ENCODE measurements around the gene CARMIL3. TPM values are rescaled to one million over a fixed set of nuclear protein-coding genes. Genes with fewer than 3 reads are reported as not detected.

Gene CARMIL3
- total RNA-seq, 1 donor = 1.3 TPM

DNA sequence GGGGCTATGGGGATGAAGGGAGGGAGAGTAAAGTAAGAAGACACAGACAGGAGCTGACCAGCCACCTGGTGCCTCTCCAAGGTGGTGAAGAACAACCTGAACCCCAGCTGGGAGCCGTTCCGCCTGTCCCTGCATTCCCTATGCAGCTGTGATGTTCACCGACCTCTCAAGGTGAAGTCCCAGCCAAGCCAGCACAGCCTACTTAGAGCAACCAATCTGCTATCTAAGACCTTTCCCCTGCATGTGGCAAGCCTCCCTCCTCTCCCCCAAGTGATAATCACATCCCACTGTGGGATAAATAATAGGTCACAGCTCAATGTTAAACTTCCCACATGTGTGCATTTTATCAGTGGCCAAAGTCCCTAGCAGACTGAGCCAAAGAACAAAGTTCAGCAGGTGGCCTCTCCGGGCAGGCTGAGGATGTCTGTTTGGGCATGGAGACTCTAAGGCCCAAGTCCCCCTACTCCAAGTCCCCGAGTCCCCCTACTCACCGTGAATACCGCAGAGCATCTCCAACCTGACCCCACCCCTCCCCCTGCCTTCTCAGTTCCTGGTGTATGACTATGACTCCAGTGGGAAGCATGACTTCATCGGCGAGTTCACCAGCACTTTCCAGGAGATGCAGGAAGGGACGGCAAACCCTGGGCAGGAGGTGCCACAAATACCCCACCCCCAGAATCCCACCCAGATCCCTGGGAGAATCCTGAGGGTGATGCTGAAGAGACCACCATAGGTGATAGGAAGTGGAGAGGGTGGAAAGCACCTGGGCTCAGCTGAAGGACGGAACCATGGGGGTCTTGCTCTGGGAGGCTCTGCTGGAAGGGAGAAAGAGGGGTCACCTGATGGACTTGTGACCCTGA is 23.0 kb downstream of the CARMIL3 start:
- DNase-seq (ENCODE audit: low read depth in 2 of 3, low spot score in 2 of 3) = no peak

DNA sequence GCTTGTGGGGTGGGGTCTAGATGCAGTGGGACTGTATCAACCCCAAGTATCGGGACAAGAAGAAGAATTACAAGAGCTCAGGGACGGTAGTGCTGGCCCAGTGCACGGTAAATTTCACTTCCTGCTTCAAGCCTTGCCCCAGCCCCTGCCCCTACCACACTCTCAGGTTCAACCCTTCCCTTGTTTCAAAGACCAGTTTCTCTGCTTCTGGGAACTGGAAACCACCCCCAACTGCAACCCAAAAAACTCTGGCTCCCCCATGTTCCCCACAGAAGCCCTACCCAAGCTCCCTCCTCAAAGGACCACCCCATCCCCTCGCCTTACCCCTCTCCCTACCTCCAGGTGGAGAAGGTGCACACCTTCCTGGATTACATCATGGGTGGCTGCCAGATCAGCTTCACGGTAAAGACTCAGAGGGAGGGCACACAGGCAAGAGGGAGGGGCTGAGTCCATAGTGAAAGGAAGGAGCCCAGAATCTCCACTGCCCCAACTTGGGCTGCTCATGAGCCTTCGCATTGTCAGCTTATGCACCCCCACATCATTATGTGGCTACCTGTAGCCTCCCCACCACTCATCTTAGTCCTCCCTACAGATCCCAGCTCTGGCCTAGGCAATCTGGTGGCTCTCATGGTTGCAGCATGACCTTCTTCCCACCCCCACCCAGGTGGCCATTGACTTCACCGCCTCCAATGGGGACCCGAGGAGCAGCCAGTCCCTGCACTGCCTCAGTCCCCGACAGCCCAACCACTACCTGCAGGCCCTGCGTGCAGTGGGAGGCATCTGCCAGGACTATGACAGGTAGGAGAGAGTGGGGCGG is 23.9 kb downstream of the CARMIL3 start:
- no peak for DNase-seq (ENCODE audit: low read depth in 2 of 3, low spot score in 2 of 3)

DNA sequence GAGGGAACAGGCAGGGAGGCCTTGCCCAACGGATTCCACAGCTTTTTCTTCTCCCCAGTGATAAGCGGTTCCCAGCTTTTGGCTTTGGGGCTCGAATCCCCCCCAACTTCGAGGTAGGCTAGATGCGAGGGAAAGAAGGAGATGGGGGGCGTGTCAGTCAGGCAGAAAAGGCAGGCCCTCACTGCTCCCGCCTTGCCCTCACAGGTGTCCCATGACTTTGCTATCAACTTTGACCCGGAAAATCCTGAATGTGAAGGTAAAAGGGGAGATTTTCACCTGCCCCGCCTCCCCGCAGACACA is 24.4 kb downstream of the CARMIL3 start:
- DNase-seq (ENCODE audit: low read depth in 2 of 3, low spot score in 2 of 3) = no peak

DNA sequence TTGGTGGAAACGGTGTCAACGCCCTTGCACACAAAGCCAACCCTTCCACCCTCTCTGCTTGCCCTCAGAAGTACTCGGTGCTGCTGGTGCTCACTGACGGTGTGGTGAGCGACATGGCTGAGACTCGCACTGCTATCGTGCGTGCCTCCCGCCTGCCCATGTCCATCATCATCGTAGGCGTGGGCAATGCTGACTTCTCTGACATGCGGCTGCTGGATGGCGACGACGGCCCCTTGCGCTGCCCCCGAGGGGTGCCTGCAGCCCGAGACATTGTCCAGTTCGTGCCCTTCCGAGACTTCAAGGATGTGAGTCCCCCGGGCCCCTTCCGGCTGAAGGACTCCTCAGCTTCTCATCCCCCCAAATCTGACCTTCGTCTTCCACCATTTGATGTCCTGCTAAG is 25.3 kb downstream of the CARMIL3 start:
- DNase-seq (ENCODE audit: low read depth in 2 of 3, low spot score in 2 of 3) = no peak

DNA sequence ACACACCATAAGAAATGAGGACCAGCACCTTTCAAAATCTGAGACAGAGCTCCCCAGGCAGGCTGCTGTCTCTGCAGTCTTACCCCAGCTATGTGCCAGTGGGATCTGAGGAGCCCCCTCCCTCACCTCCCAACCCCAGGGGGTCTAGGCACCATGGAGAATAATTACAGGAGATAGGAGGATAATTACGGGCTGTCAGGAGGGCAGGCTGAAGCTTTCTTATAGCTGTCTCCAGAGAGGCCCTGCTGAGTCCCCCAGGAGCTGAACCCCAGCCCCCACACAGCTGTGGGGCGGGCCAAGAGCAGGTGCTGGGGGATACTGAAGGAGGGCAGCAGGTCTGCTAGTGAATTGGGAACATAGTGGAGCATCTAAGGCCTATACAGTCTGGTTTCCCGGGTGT is 26.3 kb downstream of the CARMIL3 start:
- DNase-seq (ENCODE audit: low read depth in 2 of 3, low spot score in 2 of 3) = no peak

DNA sequence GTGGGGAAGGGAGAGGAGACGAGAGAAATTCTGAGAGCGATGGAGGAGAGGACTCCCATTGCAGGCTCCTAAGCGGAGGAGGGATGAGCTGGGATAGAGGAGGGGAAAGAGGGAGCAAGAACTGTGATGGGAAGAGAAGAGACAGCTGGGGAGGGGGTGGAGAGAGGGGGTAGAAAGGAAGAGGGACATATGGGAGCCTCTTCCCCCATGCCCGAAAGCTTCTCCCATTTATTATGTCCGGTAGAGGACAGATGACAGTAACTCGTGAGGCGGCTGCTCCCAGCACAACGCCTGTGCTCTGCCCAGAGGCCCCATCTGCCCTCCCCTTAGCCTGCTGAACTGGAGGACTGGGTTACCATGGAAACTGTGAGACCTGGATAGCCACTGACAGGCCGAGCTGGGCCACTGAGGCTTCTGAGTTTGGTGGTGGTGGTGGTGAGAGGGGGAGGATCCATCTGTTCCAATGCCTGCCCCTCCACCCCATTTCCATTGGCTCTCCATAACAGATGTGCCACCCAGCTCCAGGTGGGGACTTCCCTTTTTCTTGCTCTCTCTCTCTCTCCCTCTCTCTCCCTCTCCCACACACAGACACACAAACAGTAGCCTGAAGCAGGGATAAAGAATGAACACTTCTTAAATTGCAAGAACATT is 27.8 kb downstream of the CARMIL3 start:
- peak in 2 of 3 donors; percentile 49 to 82 for DNase-seq (ENCODE audit: low read depth in 2 of 3, low spot score in 2 of 3)

DNA sequence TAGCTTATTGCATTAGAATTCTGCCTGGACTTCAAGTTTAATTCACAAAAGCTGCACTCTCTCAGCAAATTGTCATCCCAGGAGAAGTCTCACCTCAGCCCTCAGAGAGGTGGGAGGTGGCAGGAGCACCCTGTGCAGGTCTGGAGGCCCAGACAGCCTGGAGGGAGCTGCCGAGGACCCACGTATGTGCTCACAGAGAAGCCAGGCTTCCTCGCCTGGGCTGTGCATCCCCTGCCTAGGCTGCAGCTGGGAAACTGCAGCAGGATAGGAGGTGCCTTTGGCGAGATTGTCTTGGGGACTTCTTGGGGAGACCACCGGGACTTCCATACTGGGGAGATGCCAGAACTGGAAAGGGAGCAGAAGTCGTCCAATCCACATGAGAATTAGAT is 28.3 kb downstream of the CARMIL3 start:
- no peak for DNase-seq (ENCODE audit: low read depth in 2 of 3, low spot score in 2 of 3)

DNA sequence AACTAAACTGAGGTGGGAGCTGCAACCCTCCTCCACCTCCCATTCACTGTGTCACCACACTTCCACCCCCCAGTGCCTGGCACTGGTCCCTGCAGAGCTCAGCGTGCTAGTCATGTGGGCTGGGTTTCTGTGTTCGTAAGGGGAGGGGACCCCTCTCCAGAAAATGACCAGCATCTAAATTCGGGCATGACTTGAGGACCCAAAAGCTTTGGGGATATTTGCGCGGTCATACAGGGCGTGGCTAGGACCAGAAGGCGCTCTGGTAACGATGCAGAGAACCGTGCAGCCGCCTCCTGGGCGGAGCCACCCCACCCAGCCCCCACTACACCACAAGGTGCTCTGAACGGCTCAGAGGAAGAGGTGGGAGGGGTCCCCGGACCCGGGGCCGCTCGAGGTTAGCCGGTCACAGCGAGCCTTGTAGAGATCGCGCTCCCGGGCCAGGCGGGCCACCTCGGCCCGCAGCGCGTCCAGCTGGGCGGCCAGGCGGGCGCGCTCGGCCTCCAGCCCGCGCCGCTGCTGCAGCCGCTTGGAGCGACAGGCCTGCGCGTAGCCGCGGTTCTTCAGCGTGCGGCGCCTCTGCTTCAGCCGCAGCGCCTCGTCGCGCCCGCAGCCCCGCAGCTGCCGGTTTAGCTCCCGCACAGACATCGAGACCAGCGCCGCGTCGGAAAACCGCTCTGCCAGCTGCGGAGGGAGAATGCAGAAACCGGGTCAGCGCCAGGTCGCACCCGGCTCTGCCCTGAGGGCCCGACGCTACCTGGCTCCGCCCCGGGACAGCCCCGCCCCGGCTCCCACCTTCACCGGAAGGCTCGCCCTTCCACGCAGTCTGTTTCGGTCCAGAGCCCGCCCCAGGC is 29.3 kb downstream of the CARMIL3 start:
- peak; percentile 37 to 64 (median 55) for DNase-seq (ENCODE audit: low read depth in 2 of 3, low spot score in 2 of 3)

DNA sequence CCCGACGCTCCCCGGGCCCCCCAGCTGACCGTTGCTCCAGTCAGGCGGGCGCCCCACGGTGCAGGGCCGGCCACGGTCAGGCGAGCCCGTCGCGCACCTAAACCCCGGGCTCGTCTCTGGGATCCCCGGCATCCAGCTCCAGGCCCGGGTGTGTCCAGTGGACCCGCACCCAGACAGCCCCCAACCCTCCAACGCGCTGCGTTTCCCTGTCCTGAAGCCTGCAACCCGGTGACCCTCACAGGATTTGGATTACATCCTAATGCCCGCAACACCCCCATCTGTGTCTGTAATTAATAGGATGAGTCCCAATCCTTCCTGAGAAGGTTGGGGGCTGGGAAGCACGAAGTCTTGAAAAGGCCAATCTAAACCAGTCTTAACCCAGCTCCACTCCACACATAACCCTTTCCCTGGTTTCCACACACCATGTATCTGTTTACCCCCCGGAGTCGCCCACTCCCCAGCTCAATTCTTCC is 30.0 kb downstream of the CARMIL3 start:
- no peak for DNase-seq (ENCODE audit: low read depth in 2 of 3, low spot score in 2 of 3)

DNA sequence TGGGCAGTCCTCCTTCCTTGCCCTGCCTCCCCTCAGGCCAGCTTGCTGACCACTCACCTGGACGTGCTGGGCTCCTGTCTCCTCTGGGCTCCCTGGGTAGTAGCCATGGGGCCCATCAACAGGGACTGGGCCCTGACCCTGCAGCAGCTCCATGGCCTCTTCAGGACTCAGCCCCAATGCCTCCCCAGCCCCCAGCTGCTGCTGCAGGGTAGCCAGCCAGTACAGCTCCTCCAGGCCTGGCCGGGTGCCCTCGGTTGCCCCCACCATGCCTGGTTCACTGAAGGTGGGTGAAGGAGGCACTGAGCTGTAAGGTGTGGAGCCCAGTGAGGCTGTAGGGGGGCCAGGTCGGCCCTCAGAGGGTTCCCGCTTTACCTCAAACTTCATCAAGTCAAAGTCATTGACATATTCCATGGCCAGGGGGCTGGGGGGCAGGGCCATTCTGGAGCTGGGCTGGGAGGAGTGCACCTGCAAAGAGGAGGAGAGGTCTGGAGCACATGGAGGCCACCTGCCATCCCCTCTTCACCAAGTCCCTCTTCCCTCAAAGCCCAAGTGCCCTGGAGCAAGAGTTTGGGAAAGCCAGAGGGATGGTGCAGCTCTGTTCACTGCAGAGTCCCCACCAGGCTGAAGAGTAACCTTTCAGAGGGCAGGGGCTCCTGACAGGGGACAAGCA is 30.7 kb downstream of the CARMIL3 start:
- DNase-seq (ENCODE audit: low read depth in 2 of 3, low spot score in 2 of 3) = no peak

DNA sequence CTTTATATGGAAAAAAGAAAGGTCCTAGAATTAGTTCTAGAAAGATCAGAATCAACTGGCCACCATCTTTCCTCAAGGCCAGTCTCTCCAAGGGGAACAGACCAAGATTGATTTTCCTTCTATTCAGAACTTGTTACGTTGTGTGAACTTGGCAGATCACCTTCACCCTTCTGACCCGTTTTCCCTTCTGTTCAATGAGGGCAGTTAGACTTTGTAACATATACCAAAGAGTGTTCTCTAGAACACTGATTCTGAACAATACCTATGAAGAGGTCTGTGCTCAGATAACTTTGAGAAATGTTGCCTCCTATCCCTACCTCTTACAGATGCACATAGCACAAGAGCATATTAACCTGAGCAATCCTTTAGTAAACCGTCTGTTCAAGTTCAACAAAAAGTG is 31.7 kb downstream of the CARMIL3 start:
- no peak for DNase-seq (ENCODE audit: low read depth in 2 of 3, low spot score in 2 of 3)

DNA sequence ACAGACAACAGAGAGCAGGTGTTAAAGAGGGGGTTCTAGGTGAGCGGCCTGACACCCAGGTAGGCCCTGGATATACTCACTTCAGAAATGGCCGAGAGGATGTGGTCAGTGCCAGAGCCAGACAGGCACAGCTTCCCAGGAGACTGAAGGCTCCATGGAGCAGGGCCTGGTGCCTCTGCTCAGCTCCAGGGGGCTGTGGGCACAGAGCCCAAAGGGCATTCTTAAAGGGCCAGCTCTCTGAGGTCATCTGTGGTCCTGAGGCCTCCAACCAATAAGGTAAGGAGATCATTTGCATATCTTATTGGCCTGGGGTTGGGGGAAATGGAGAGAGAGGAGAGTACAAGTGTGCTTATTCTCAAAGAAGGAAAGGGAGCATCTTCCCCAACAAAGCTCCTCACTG is 32.6 kb downstream of the CARMIL3 start:
- no peak for DNase-seq (ENCODE audit: low read depth in 2 of 3, low spot score in 2 of 3)

DNA sequence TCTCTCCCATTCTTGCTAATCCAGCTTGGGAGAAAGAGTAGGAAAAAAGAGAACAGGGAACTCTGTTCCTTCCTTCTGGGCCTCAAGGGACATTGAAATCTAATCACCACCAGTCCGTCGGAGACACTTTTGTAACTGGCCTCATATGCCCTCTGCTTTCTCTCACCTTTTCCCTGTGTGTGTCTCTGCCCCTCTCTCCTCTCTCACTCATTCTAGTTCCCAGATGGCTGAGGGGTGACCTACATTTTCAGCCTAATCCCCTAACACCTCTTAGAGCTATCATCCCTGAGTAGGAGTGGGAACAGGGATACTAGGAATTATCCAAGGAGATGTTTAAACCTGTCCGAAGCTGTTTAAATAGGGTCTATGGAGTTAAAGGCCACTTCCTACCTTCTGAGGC is 33.4 kb downstream of the CARMIL3 start:
- no peak for DNase-seq (ENCODE audit: low read depth in 2 of 3, low spot score in 2 of 3)

DNA sequence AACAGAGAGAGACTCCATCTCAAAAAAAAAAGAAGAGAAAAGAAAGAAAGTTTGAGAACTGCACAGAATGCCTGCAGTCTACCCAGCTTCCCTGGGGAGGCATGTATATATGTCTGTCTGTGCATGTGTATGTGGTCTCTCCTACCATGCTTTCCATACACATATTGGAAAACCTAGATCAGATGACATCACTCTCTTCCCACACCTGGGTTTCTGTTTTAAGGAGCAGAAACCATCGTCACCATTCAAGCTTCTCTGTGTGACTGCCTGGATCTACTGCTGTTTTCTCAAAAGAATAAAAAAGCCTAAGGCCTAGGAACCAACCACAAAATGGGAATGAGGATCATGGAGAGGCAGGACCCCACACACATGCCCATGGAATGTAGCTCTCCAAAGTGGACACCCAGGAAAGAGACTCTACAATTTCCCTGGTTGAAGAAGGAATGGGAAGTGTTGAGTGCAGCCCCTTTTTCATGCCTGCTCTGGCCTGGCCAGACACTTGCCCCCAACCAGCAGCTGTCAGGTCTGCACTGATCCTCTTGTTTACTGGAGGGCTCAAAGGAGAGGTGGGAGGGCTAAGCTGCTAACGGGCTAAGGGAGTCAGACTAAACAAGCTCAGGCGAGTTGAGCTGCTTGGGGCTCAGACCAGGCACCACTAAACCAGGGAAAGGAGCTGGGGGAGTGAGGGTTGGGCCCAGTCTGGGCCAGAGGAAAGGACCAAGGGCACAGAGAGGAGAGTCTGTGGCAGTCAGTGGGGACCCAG is 34.6 kb downstream of the CARMIL3 start:
- no peak for DNase-seq (ENCODE audit: low read depth in 2 of 3, low spot score in 2 of 3)

DNA sequence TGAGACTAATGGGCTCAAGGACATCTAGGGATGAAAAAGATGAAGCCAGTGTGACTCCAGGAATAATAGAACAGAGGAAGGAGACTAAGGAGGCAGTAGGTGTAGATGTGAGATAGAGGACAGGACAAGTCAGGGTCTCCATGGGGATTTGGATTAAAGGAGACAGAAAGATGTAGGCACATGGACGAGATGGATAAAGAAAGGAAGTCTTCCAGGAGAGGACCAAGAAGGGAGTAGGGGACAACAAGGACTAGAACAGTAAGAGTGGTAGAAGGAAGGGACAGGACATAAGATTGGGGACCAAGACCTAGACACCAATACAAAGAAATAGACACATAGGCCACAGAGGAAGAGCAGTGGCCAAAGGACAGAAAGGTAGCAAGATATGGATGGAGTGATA is 35.2 kb downstream of the CARMIL3 start:
- DNase-seq (ENCODE audit: low read depth in 2 of 3, low spot score in 2 of 3) = no peak

DNA sequence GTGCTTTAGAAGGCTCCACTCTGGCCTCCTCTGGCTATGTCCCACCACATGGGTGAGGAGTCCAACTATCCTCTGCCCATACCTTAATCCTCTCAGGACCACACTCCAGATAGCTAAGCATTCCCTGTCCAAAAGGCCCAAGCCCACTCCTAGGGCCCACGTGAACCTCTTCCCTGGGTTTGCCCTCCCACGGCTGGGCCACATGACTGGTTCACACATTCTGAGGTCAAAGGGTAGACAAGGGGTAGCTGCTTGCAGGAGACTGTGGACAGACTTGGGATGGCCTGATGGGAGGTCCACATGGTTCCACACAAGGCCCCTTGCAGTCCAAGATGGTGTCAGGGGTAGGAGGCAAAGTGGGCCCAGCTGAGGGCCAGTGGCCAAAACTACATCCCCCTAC is 36.3 kb downstream of the CARMIL3 start:
- no peak for DNase-seq (ENCODE audit: low read depth in 2 of 3, low spot score in 2 of 3)

DNA sequence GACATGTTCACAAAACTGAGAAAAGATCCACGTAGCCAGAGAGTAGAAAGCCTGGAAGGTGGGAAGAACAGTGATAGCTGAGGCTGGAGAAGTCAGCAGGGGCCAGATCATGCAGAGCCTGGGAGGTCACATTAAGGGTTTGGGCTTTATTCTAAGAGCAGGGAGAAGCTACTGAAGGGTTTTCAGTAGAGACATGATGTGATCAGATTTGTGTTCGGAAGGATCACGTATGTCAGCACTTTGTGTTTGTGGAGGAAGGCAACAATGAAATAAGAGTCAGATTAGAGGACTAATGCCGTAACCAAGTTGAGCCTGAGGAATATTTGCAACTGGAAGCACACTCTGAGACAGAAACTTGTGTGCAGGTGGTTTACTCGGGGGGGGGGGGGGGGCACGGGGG is 38.1 kb downstream of the CARMIL3 start:
- no peak for DNase-seq (ENCODE audit: low read depth in 2 of 3, low spot score in 2 of 3)

DNA sequence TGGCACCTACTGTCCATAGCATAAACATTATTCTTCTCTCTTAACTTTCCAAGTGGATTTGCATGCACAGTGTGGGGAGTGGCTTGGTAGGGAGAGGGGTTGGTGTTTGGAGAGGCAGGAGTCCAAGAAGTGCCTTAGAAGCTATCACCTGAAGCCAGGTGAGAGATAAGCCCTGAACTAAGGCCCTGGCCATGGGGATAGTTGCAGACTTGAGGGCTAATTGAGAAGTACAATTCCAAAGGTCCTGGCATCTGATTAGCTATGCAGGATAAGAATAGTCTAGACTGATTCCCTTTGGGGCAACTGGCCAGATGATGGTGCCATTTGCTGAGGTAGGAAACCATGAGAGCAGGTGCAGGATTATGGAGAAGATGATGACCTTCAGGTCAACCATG is 40.3 kb downstream of the CARMIL3 start:
- no peak for DNase-seq (ENCODE audit: low read depth in 2 of 3, low spot score in 2 of 3)

DNA sequence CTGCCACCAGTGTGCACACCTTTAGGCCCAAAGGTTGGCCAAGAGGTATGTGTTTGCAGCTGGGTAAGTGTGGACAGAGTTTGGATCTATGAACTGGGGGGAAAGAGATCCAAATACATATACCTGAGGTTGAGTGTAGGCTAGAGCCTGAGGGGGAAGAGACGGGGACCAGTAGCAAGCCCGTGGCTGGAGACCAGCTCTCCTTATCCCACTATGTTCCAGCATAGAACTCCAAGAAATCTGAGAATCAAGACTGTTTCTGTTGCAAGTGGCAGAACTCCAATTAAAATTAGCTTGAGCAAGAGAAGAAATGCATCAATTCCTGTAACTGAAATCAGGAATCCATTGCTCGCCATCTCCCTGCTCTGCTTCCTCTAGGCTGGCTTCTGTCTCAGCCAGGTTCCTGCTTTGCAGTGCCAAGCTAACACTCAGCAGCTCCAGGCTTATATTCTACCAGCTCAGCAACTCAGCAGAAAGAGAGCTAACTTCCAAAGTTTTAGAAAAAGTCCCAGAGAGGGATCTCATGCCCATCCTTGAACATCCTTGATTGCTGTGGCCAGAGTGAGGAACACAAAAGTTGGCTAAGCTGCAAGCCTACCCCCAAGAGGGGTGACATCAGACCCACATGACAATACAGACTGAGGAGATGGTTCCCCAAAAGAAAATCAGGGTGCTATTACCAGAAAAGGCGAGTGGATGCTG is 40.8 kb downstream of the CARMIL3 start:
- DNase-seq (ENCODE audit: low read depth in 2 of 3, low spot score in 2 of 3) = no peak

Data from hematopoietic multipotent progenitor cell (in vitro differentiated cells).